Esophagus (tissue), 2 donors: ENCODE data around the gene NCS1. TPM values are rescaled to one million over a fixed set of nuclear protein-coding genes. Genes with fewer than 3 reads are reported as not detected.

Experiments used
- H3K27ac ChIP-seq, 2 donors: one replicate each; pipeline ENCODE4 v1.5.1; 2013; ENCODE audit warnings: low read depth in 2 of 2, mild to moderate bottlenecking in 2 of 2, inconsistent platforms in 1 of 2, low read length in 1 of 2, moderate library complexity in 1 of 2
- H3K27me3 ChIP-seq, 2 donors: one replicate each; pipeline ENCODE4 v1.6.1; 2013; ENCODE audit warnings: low read length in 2 of 2, control low read depth in 1 of 2, mild to moderate bottlenecking in 1 of 2; ENCODE audit not compliant: insufficient read depth in 2 of 2, control insufficient read depth in 1 of 2
- H3K36me3 ChIP-seq, 2 donors: one replicate each; pipeline ENCODE4 v1.6.1; 2013; ENCODE audit warnings: low read length in 1 of 2; ENCODE audit not compliant: control insufficient read depth in 2 of 2, insufficient read depth in 2 of 2
- H3K4me1 ChIP-seq, 2 donors: one replicate each; pipeline ENCODE4 v1.6.1; 2013; ENCODE audit warnings: low read length in 1 of 2; ENCODE audit not compliant: control insufficient read depth in 2 of 2, insufficient read depth in 2 of 2
- H3K4me3 ChIP-seq, 2 donors: one replicate each; pipeline ENCODE4 v1.5.1; 2013; ENCODE audit warnings: low read length in 2 of 2, mild to moderate bottlenecking in 2 of 2, low read depth in 1 of 2, moderate library complexity in 1 of 2
- H3K9me3 ChIP-seq, 2 donors: one replicate each; pipeline ENCODE4 v1.6.1; 2013; ENCODE audit warnings: mild to moderate bottlenecking in 2 of 2, low read depth in 1 of 2, low read length in 1 of 2, moderate library complexity in 1 of 2; ENCODE audit not compliant: control insufficient read depth in 2 of 2, insufficient read depth in 1 of 2
- WGBS, 2 donors: extraction: QIAGEN DNeasy Blood & Tissue Kit; methylation state at CpG; one replicate each; pipeline ENCODE4 v1.1.7; 2013; 5-methylcytosine and 5-hydroxymethylcytosine counted together
- polyA plus RNA-seq, 2 donors: library from polyadenylated mRNA; stranded (reverse); fragments of 200-250 nt; gene quantifications; one replicate each; pipeline ENCODE4 v1.2.3, GENCODE V29; 2013
- donor health status: healthy with polysubstance abuse.
- donor health status: Bipolar disorder and iron deficiency.

The NCS1 gene
- polyA plus RNA-seq, 2 donors, result 12.8 to 16.4 TPM

DNA sequence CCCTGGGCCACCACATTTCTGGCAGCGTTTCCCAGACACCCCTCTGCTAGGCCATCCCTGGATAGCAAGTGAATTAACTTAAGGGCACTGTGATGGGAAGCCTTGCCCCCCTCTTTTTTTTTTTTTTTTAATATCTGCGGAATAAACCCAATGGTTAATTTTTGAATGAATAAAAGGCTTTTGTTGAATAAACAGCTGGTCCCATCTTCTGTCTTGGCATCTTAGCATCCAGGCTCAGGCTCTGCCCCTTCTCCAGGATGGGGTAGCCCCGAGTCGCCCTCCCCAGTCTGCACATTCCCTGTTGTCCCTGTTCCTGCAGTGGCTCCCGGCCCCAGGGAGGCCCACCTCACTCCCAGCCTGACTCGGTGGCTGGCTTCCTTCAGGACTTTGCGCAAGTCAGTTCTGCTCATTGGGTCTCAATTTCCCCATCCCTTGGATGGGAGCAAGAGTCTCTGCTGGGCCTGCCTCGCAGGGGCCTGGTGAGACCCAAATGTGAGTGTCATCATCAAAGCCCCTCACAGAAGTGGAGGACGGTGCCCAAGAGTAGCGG is 64.3 kb downstream of the NCS1 start:
- Histone ChIP-seq H3K27ac (peak overlapping the region; percentile 68 to 86), H3K4me1 (peaks cover 4 to 8% of the 10 kb centered on the region in 2 donors), H3K36me3 (peaks cover 0 to 2% of the 10 kb centered on the region in 2 donors), H3K9me3 (no peaks in the 10 kb centered on the region), H3K4me3 (no peak overlapping the region), H3K27me3 (no peaks in the 10 kb centered on the region)
- 48 to 52% methylated on average over 10 of the region's 10 CpGs for WGBS, 2 donors

DNA sequence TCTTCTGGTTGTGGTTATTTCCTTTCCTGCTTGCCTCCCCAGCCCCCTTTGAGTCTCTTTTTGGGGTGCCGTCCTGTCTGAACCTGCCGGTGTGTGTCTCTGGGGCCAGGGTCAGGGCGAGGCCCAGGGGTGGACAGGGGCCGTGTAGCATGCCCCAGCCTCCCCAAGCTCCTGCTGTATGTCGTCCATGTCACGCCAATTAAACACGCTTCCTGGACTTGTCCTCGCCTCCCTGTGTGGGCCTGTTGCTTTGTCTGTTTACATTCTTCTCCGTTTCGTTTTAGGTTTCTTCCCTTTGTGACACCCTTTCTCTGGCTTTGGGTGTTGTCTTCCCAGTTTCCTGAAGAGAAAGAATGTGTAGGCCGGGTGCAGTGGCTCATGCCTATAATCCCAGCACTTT is 64.9 kb downstream of the NCS1 start:
- Histone ChIP-seq H3K27me3 (no peaks in the 10 kb centered on the region), H3K27ac (peak overlapping the region; percentile 68 to 86), H3K4me1 (peaks cover 4 to 8% of the 10 kb centered on the region in 2 donors), H3K4me3 (no peak overlapping the region), H3K9me3 (no peaks in the 10 kb centered on the region), H3K36me3 (peaks cover 0 to 2% of the 10 kb centered on the region in 2 donors)
- WGBS, 2 donors, result 43 to 46% methylated on average over 11 of the region's 11 CpGs

GRCh38 chr9:130237763-130238524 is 65.7 kb downstream of the NCS1 start:
- H3K4me1 ChIP-seq, result peaks cover 4 to 8% of the 10 kb centered on the region in 2 donors
- peak overlapping the region in 1 of 2 donors; percentile 86 for H3K27ac ChIP-seq
- no peaks in the 10 kb centered on the region for H3K9me3 ChIP-seq
- no peaks in the 10 kb centered on the region for H3K27me3 ChIP-seq
- WGBS, 2 donors, result 73 to 76% methylated on average over 17 of the region's 17 CpGs
- H3K36me3 ChIP-seq, result peaks cover 0 to 1% of the 10 kb centered on the region in 2 donors
- no peak overlapping the region for H3K4me3 ChIP-seq

DNA sequence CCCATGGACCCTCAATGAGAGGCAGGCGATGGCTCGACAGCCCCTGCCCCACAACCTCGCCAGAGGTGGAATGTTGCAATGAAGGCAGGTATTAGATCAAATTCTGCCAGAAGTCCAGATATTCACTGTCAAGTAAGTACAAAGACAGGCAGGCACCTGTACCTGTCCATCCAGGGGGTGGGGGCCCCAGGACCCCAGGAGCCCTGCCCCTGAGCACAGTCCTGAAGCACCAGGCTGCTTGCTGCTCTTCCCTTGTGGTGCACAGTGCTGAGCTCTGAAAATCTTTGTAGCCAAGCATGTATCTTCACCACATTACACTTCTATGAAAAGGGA is 67.1 kb downstream of the NCS1 start:
- H3K27me3 ChIP-seq, result no peaks in the 10 kb centered on the region
- H3K4me1 ChIP-seq, result peaks cover 4 to 10% of the 10 kb centered on the region in 2 donors
- no peaks in the 10 kb centered on the region for H3K9me3 ChIP-seq
- H3K4me3 ChIP-seq, result no peak overlapping the region
- no peaks in the 10 kb centered on the region for H3K36me3 ChIP-seq
- 82 to 90% methylated on average over 3 of the region's 3 CpGs for WGBS, 2 donors
- H3K27ac ChIP-seq, result peak overlapping the region in 1 of 2 donors; percentile 35

GRCh38 chr9:130239741-130240241 is 67.6 kb downstream of the NCS1 start:
- Histone ChIP-seq H3K27ac (no peak overlapping the region), H3K27me3 (no peaks in the 10 kb centered on the region), H3K9me3 (no peaks in the 10 kb centered on the region), H3K36me3 (no peaks in the 10 kb centered on the region), H3K4me3 (no peak overlapping the region), H3K4me1 (peaks cover 4 to 10% of the 10 kb centered on the region in 2 donors)
- WGBS, 2 donors, result 35 to 38% methylated on average over 9 of the region's 9 CpGs

DNA sequence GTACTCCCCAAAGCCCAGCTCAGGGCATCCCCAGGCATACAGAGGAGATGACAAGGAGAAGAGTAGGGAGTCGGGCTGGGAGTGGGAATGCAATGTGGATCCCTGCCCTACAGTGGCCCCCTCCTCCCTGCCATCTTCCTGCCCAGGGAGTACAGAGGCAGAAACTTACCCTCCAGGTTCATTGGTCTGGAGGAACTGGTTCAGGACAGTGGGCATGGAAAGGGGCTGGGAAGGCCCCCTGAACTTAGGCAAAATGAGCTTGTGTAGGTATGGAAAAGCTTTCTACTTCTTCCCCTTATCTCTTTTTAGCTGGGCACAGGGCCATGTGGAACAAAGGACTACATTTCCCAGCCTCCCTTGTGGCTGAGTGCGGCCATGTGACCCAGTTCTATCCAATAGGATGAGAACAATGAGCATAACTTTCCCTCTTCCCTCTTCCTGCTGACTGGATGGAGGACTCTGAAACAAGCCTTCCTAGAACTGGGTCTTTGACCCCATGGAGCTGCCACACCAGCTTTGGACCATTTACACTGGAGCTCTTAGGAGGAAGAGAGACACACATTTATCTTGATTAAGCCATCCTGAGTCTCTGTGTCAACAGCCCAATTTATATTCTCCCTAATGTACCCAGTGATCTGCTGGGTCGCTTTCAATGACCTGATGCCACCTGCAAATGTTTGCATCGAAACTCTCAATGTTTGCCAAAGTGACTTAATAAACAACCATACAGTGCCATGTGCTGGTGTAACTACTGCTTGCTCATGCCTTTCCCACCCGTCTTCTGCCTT is 68.4 kb downstream of the NCS1 start:
- Histone ChIP-seq H3K4me3 (no peak overlapping the region), H3K4me1 (peaks cover 4 to 10% of the 10 kb centered on the region in 2 donors), H3K27ac (no peak overlapping the region), H3K36me3 (no peaks in the 10 kb centered on the region), H3K27me3 (no peaks in the 10 kb centered on the region), H3K9me3 (no peaks in the 10 kb centered on the region)
- WGBS, 2 donors, result 66 to 73% methylated on average over 5 of the region's 5 CpGs

DNA sequence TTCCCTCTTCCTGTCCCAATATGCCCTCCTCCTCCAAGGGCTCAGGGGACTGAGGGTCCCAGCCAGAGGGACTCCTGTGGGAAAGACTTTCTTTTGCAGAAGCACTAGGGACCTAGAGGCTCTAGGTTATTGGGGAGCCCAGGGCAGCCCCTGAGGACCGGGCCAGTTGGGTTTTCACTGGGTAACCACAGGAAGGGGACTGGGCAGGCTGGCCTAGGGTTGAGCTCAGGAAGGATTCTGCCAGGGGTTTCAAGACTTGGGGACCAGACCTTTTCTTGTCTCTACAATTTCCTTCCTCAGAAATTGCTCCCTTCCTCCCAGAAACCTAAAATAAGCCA is 69.0 kb downstream of the NCS1 start:
- Histone ChIP-seq H3K9me3 (no peaks in the 10 kb centered on the region), H3K36me3 (no peaks in the 10 kb centered on the region), H3K27me3 (no peaks in the 10 kb centered on the region), H3K27ac (no peak overlapping the region), H3K4me1 (peaks cover 4 to 9% of the 10 kb centered on the region in 2 donors), H3K4me3 (no peak overlapping the region)
- 88 to 89% methylated on average over 1 of the region's 1 CpG for WGBS, 2 donors

DNA sequence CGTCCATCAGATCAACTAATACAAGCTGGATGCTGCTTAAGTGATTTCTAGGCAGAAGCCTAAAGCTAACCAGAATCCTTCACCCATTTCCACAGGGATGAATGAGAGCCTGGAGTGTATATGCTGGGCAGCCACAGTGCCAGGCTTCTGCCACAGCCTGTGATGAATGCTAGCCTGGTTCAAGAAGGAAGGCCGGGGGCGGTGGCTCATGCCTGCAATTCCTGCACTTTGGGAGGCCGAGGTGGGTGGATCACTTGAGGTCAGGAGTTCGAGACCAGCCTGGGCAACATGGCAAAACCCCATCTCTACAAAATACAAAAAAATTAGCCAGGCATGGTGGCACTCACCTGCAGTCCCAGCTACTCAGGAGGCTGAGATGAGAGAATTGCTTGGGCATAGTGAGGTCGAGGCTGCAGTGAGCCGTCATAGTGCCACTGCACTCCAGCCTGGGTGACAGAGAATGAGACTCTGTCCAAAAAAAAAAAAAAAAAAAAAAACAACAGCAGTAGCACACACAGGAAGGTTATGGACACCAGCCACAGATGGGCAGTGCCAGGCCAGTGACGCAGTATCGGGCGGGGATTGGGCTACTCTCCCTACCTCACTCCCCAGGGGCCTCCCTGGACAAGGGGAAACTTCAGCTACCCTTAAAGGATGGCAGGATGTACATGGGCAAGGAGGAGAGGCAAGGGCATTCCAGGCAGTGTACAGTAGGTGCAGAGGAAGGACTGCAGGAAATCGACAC is 70.2 kb downstream of the NCS1 start:
- Histone ChIP-seq H3K36me3 (no peaks in the 10 kb centered on the region), H3K9me3 (no peaks in the 10 kb centered on the region), H3K27ac (no peak overlapping the region), H3K27me3 (no peaks in the 10 kb centered on the region), H3K4me3 (no peak overlapping the region), H3K4me1 (peaks cover 4 to 5% of the 10 kb centered on the region in 2 donors)
- WGBS, 2 donors, result 73 to 74% methylated on average over 11 of the region's 11 CpGs
